Activated CD4-positive, alpha-beta T cell treated with anti-CD3 and anti-CD28 coated beads, Interleukin-2, amount 50 U/mL, for 4 hours (primary cell): ENCODE measurements around the gene SOX4.
"Not testable (repeated sequence)": the region's sequence is repeated elsewhere in the genome, so short reads cannot be mapped to it uniquely, and the experiment has no call there.

Source experiments
- DNase-seq, 2 experiments: peaks; one replicate each; pipeline ENCODE4 v3.0.0-alpha.2; 2020

The SOX4 gene

GRCh38 chr6:21593412-21593926, at the start of gene SOX4:
Gene SOX4, plus strand, starts transcription at chr6:21593751. Its CDS starts 784 bp downstream, at chr6:21594535.
- peak; percentile 35 to 38 for DNase-seq

- DNase-seq: not testable (repeated sequence)
Measured at GRCh38 chr6:21552286-21552685, 41.3 kb upstream of the SOX4 start.

- no peak for DNase-seq
Measured at GRCh38 chr6:21554286-21554685, 39.3 kb upstream of the SOX4 start.

- DNase-seq: no peak
Measured at GRCh38 chr6:21555197-21555596, 38.4 kb upstream of the SOX4 start.

- no peak for DNase-seq
Measured at GRCh38 chr6:21556511-21556910, 37.0 kb upstream of the SOX4 start.

GRCh38 chr6:21556968-21557721, 36.4 kb upstream of the SOX4 start:
- DNase-seq: no peak

- DNase-seq: no peak
Measured at GRCh38 chr6:21559238-21559637, 34.3 kb upstream of the SOX4 start.

GRCh38 chr6:21560249-21560648, 33.3 kb upstream of the SOX4 start:
- DNase-seq: no peak

GRCh38 chr6:21565431-21565830, 28.1 kb upstream of the SOX4 start:
- DNase-seq: no peak

- no peak for DNase-seq
Measured at GRCh38 chr6:21578523-21578922, 15.0 kb upstream of the SOX4 start.

- DNase-seq: no peak
Measured at GRCh38 chr6:21582651-21583050, 10.9 kb upstream of the SOX4 start.

GRCh38 chr6:21586300-21586699, 7.3 kb upstream of the SOX4 start:
- no peak for DNase-seq

GRCh38 chr6:21586740-21587178, 6.8 kb upstream of the SOX4 start:
- DNase-seq: no peak

- no peak for DNase-seq
Measured at GRCh38 chr6:21587179-21587960, 6.2 kb upstream of the SOX4 start.

GRCh38 chr6:21587961-21588480, 5.5 kb upstream of the SOX4 start:
- DNase-seq: peak in 1 of 2 experiments; percentile 5

GRCh38 chr6:21588481-21589351, 4.8 kb upstream of the SOX4 start:
- DNase-seq: peak in 1 of 2 experiments; percentile 10

- peak; percentile 70 to 72 for DNase-seq
Measured at GRCh38 chr6:21589352-21590345, 3.9 kb upstream of the SOX4 start.

- no peak for DNase-seq
Measured at GRCh38 chr6:21590346-21590745, 3.2 kb upstream of the SOX4 start.

GRCh38 chr6:21591446-21591845, 2.1 kb upstream of the SOX4 start:
- DNase-seq: no peak

GRCh38 chr6:21592953-21593352, 598 bp upstream of the SOX4 start:
- no peak for DNase-seq

GRCh38 chr6:21593927-21594415, 420 bp downstream of the SOX4 start:
- no peak for DNase-seq
